Mononuclear cell (primary cell): ENCODE data around the gene IL18. TPM values are rescaled to one million over a fixed set of nuclear protein-coding genes. Genes with fewer than 3 reads are reported as not detected.
"Not testable (repeated sequence)": the region's sequence is repeated elsewhere in the genome, so short reads cannot be mapped to it uniquely, and the experiment has no call there.

ENCODE experiments used
- H3K27me3 ChIP-seq: 2 replicates; pipeline ENCODE4 v1.6.0; 2011; ENCODE audit warnings: low read length, control low read depth; ENCODE audit not compliant: insufficient read depth
- H3K4me1 ChIP-seq: 2 replicates; pipeline ENCODE4 v1.5.1; 2011; ENCODE audit warnings: mild to moderate bottlenecking, low read length, control low read depth; ENCODE audit not compliant: insufficient read depth
- H3K4me3 ChIP-seq: 2 replicates; pipeline ENCODE4 v1.5.1; 2011; ENCODE audit warnings: mild to moderate bottlenecking, low read length, moderate library complexity
- H3K9me3 ChIP-seq: 2 replicates; pipeline ENCODE4 v1.5.1; 2011; ENCODE audit warnings: low read depth, mild to moderate bottlenecking, control low read depth, low read length
- total RNA-seq: library from RNA; depleted of rRNA; stranded (reverse); fragments of >200 nt; gene quantifications from one replicate; pipeline ENCODE4 v1.2.3, GENCODE V29; 2012

Gene IL18
- total RNA-seq, 1 donor = 13.0 TPM

GRCh38 chr11:112114460-112114859 lies 49.4 kb downstream of the IL18 start:
- Histone ChIP-seq H3K9me3 (no peaks in the 10 kb centered on the region), H3K4me1 (peaks cover 3% of the 10 kb centered on the region), H3K27me3 (no peaks in the 10 kb centered on the region), H3K4me3 (no peak overlapping the region)

GRCh38 chr11:112113539-112114457 lies 50.1 kb downstream of the IL18 start:
- Histone ChIP-seq H3K4me1 (peaks cover 3% of the 10 kb centered on the region), H3K4me3 (no peak overlapping the region), H3K27me3 (no peaks in the 10 kb centered on the region), H3K9me3 (no peaks in the 10 kb centered on the region)

GRCh38 chr11:112106070-112106469 lies 57.8 kb downstream of the IL18 start:
- Histone ChIP-seq H3K4me1 (peaks cover 17% of the 10 kb centered on the region), H3K27me3 (no peaks in the 10 kb centered on the region), H3K9me3 (no peaks in the 10 kb centered on the region), H3K4me3 (no peak overlapping the region)

- peaks cover 17% of the 10 kb centered on the region for H3K4me1 ChIP-seq
- no peaks in the 10 kb centered on the region for H3K27me3 ChIP-seq
- no peak overlapping the region for H3K4me3 ChIP-seq
Observed at GRCh38 chr11:112103446-112103845, 60.4 kb downstream of the IL18 start.

GRCh38 chr11:112100462-112100861 lies 63.4 kb downstream of the IL18 start:
- no peak overlapping the region for H3K4me3 ChIP-seq
- H3K9me3 ChIP-seq = no peaks in the 10 kb centered on the region
- no peaks in the 10 kb centered on the region for H3K27me3 ChIP-seq
- peaks cover 17% of the 10 kb centered on the region for H3K4me1 ChIP-seq

More at GRCh38 chr11:112103446-112103845, 60.4 kb downstream of the IL18 start:
- no peaks in the 10 kb centered on the region for H3K9me3 ChIP-seq

- peaks cover 5% of the 10 kb centered on the region for H3K4me1 ChIP-seq
- no peaks in the 10 kb centered on the region for H3K9me3 ChIP-seq
- H3K4me3 ChIP-seq = no peak overlapping the region
- no peaks in the 10 kb centered on the region for H3K27me3 ChIP-seq
Observed at GRCh38 chr11:112097734-112098528, 66.0 kb downstream of the IL18 start.

- no peak overlapping the region for H3K4me3 ChIP-seq
- no peaks in the 10 kb centered on the region for H3K4me1 ChIP-seq
- no peaks in the 10 kb centered on the region for H3K27me3 ChIP-seq
- no peaks in the 10 kb centered on the region for H3K9me3 ChIP-seq
Observed at GRCh38 chr11:112096194-112096593, 67.7 kb downstream of the IL18 start.

- not testable (repeated sequence) for H3K27me3 ChIP-seq, H3K9me3 ChIP-seq, H3K4me1 ChIP-seq, H3K4me3 ChIP-seq
Observed at GRCh38 chr11:112095302-112095701, 68.6 kb downstream of the IL18 start.

Other genes with a start within 250 kb of the IL18 start
- gene C11orf52, start 245.2 kb downstream of the IL18 start, total RNA-seq = not detected
- 1.4 TPM for gene DIXDC1, start 226.8 kb downstream of the IL18 start, total RNA-seq
- 15.1 TPM for gene DLAT, start 138.7 kb downstream of the IL18 start, total RNA-seq
- not detected for gene PIH1D2, start 90.1 kb downstream of the IL18 start, total RNA-seq
- gene NKAPD1, start 89.8 kb downstream of the IL18 start, total RNA-seq = 20.7 TPM
- gene TIMM8B, start 77.3 kb downstream of the IL18 start, total RNA-seq = 10.6 TPM
- 72.1 TPM for gene SDHD, start 77.2 kb downstream of the IL18 start, total RNA-seq
- gene TEX12, start 3.3 kb upstream of the IL18 start, total RNA-seq = 0.63 TPM
- gene BCO2, start 11.4 kb upstream of the IL18 start, total RNA-seq = 1.4 TPM
- gene PTS, start 62.3 kb upstream of the IL18 start, total RNA-seq = 37.3 TPM
- not detected for gene PLET1, start 96.8 kb upstream of the IL18 start, total RNA-seq